D721Med (cell line): ENCODE measurements around the gene GADL1.

ENCODE experiments used
- DNase-seq: peaks from one replicate; pipeline ENCODE4 v3.0.0; 2011; ENCODE audit warnings: low spot score; ENCODE audit not compliant: insufficient read length
- FAIRE-seq: peaks from 2 replicates; lab custom pipeline; 2011; peaks lifted over from hg19 to GRCh38; lab: Jason Lieb, UNC
- TF ChIP-seq, protein P1 (sequence below): IDR thresholded peaks from 2 replicates; pipeline ENCODE4 v1.5.1; 2012; ENCODE audit warnings: mild to moderate bottlenecking, control low read depth; ENCODE audit not compliant: insufficient read depth; ENCODE audit errors: missing control alignments

Gene GADL1

DNA sequence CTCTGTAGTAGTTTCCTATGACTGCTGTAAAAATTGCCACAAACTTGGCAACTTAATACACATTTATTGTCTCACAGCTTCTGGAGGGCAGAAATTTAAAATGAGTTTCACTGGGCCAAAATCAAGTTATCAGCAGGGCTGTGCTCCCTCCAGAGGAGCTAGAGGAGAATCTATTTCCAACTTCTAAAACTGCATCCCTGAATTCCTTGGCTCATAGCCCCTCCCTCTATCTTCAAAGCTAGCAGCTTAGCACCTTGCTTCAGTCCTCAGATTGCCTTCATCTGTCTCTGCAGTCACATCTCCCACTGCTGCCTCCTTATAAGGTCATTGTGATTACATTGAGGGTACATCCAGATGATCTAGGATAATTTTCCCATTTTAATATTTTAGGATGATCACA, 17.8 kb upstream of the GADL1 start:
- TF ChIP-seq, protein P1, sequence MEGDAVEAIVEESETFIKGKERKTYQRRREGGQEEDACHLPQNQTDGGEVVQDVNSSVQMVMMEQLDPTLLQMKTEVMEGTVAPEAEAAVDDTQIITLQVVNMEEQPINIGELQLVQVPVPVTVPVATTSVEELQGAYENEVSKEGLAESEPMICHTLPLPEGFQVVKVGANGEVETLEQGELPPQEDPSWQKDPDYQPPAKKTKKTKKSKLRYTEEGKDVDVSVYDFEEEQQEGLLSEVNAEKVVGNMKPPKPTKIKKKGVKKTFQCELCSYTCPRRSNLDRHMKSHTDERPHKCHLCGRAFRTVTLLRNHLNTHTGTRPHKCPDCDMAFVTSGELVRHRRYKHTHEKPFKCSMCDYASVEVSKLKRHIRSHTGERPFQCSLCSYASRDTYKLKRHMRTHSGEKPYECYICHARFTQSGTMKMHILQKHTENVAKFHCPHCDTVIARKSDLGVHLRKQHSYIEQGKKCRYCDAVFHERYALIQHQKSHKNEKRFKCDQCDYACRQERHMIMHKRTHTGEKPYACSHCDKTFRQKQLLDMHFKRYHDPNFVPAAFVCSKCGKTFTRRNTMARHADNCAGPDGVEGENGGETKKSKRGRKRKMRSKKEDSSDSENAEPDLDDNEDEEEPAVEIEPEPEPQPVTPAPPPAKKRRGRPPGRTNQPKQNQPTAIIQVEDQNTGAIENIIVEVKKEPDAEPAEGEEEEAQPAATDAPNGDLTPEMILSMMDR = no peak
- FAIRE-seq = no peak

DNA sequence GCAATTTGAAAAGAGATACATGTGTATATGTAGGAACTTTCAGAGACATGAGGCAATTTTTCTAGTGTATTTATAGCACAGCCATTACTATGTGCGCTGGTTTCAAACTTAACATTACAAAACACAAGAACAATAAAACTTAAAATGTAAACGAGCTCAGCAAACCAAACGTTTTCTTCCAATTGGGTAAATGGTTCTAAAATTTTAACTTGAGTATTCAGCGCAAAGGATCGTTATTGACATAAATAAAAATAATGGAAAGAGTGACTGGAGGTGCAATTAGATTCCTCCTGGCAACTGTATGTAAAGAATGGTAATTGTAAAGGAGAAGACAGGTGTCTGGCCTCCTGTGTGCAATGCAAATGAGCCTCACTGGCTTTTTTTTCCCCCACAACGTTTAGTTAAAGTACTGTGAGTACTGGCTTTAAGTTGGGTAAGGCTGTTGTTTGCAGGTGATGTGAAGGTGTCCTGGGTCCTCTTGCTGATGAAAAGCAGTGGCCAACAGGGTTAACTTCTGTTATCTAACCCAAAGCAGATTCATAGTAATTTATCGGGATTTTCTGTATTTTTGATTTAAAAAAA, 14.1 kb upstream of the GADL1 start:
- TF ChIP-seq, protein P1 = no peak
- DNase-seq (no peak), FAIRE-seq (no peak)

More for the DNA sequence above, 17.8 kb upstream of the GADL1 start:
- DNase-seq = no peak

DNA sequence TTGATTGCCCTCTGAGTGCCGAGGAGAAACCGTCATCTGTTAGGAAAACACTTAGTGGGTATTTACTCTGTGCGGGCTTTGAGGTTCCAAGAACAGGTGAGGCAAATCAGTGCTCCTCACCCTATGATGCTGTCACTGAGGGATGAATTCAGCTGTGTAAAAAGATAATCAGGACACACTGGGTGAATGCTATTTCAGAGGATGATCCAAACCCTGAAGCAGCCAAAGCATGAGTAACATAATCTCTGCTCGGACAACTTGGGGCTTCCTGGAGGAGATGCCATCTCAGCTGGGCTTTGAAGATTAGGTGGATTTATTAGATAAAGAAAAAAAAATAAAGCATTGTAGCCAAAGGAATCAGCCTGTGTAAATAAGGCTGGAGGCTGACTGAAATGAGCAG, 10.5 kb upstream of the GADL1 start:
- DNase-seq = no peak
- TF ChIP-seq, protein P1 = no peak
- no peak for FAIRE-seq

DNA sequence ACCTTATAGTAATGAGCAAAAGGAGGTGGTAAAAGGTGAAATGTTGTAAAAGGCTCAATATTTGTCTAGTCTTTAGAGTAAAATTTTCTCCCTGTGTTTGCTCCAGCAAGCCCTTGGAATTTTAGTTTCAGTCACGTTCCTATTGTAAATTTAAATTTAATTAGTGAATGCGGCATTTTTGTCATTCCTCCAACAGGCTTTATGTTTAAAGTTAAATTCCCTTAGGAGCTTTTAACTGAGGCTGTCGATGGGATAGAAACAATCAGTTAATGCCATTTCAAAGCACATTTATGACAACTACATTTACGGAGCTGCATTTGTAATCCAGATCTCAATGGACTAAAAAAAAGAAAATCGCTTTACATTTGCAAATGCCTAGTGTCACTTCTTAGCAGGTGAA, 868 bp upstream of the GADL1 start:
- no peak for DNase-seq
- FAIRE-seq = no peak
- TF ChIP-seq, protein P1 = no peak

DNA sequence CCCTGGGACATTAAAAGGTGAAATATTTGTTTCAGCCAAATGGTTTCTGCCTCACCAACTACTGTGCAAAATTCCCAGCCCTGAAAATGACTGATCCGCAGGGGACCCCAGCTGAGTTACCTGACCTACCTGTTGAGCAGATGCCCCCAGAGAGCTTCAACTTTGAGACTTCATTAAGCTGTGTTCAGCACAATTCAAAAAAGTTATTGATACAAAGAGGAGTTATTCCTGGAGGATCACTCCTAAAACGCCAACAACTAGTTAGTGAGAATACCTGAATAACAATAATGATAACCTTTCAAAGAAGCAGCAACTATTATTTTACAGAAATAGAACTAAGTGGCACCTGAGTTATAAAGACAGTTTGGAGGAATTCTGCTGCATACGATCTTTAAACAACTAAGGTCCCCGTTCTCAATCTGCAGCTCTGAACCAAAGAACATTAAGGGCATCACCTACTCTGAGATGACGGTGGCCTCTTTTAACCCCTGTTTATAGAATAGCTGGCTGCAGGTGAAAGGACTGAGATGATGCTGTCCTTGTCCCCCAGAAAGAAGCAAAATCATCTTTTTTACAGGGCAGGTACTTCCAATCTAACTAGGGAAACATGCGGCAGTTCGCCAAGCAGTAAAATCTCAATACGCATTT, 659 bp downstream of the GADL1 start:
- no peak for FAIRE-seq
- DNase-seq = no peak

DNA sequence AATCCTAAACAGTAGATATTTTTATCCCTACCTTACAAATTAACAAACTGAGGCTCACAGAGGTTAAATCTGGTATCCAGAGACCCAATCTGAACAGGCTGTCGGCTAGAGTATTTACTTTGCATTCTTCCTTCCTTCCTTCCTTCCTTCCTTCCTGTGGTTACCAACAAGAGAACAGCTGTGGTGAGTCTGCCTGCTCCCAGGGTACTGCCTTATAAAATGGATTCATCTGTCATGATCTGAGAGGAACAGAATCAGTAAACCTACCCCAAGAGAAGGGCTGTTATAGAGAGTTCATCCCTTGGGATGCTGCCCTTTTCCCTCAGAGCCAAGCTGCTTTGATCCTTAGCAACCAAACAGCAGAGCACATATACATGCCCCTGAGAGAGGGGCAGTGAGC, 3.6 kb downstream of the GADL1 start:
- DNase-seq = no peak
- TF ChIP-seq, protein P1 = no peak
- FAIRE-seq = no peak

More for the DNA sequence above, 659 bp downstream of the GADL1 start:
- TF ChIP-seq, protein P1 = no peak

DNA sequence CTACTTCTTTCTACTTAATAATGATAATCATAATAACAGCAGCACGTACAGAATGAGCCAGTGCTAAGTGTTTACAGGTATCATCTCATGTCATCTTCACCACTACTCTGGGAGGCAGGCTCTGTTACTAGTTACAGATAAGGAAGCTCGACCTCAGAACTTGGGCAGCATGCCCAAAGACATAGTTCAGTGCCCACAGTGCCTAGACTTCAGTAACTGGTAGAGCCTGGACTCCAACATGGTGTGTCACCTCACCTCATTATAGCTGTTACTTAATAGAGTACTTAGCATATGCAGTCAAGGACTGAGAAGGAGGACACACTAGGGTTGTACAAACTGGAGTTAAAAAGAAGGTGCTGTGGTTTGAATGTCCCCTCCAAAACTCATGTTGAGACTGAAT, 7.6 kb downstream of the GADL1 start:
- no peak for FAIRE-seq
- TF ChIP-seq, protein P1 = no peak

More for the DNA sequence above, 7.6 kb downstream of the GADL1 start:
- no peak for DNase-seq
